GM18907 (cell line): ENCODE results near the gene RSAD2.
"Not testable (repeated sequence)": the region's sequence is repeated elsewhere in the genome, so short reads cannot be mapped to it uniquely, and the experiment has no call there.

Source experiments
- ATAC-seq: cut with Tn5 transposase; IDR thresholded peaks from one replicate; pipeline ENCODE4 v1.9.1; 2021; ENCODE audit warnings: mild to moderate bottlenecking, moderate library complexity; ENCODE audit not compliant: unreplicated experiment

RSAD2 gene

GRCh38 chr2:6877402-6878304, at the start of gene RSAD2:
Gene RSAD2, plus strand, starts transcription at chr2:6877777. Its CDS starts 24 bp downstream, at chr2:6877801.
- peak; percentile 85 for ATAC-seq

- no peak for ATAC-seq
These were observed 49.3 kb upstream of the RSAD2 start for GRCh38 chr2:6828299-6828584.

- ATAC-seq, result no peak
These were observed 46.3 kb upstream of the RSAD2 start for GRCh38 chr2:6831229-6831628.

- no peak for ATAC-seq
These were observed 44.8 kb upstream of the RSAD2 start for GRCh38 chr2:6832596-6833299.

GRCh38 chr2:6833300-6833604, 44.3 kb upstream of the RSAD2 start:
- no peak for ATAC-seq

- ATAC-seq, result no peak
These were observed 43.4 kb upstream of the RSAD2 start for GRCh38 chr2:6834163-6834562.

GRCh38 chr2:6835467-6835866, 42.1 kb upstream of the RSAD2 start:
- no peak for ATAC-seq

- no peak for ATAC-seq
These were observed 38.8 kb upstream of the RSAD2 start for GRCh38 chr2:6838673-6839319.

- ATAC-seq, result no peak
These were observed 35.9 kb upstream of the RSAD2 start for GRCh38 chr2:6841537-6842287.

- ATAC-seq, result no peak
These were observed 32.3 kb upstream of the RSAD2 start for GRCh38 chr2:6845312-6845711.

GRCh38 chr2:6845903-6846302, 31.7 kb upstream of the RSAD2 start:
- ATAC-seq, result no peak

GRCh38 chr2:6846540-6846939, 31.0 kb upstream of the RSAD2 start:
- ATAC-seq, result no peak

GRCh38 chr2:6846967-6847681, 30.5 kb upstream of the RSAD2 start:
- no peak for ATAC-seq

GRCh38 chr2:6852195-6852594, 25.4 kb upstream of the RSAD2 start:
- no peak for ATAC-seq

GRCh38 chr2:6854416-6854815, 23.2 kb upstream of the RSAD2 start:
- no peak for ATAC-seq

GRCh38 chr2:6855860-6856547, 21.6 kb upstream of the RSAD2 start:
- no peak for ATAC-seq

- ATAC-seq, result no peak
These were observed 21.0 kb upstream of the RSAD2 start for GRCh38 chr2:6856548-6856920.

GRCh38 chr2:6858466-6859027, 19.0 kb upstream of the RSAD2 start:
- ATAC-seq, result not testable (repeated sequence)

- ATAC-seq, result no peak
These were observed 17.3 kb upstream of the RSAD2 start for GRCh38 chr2:6860296-6860695.

GRCh38 chr2:6863792-6864191, 13.8 kb upstream of the RSAD2 start:
- no peak for ATAC-seq
